Neural progenitor cell (in vitro differentiated cells): Measurements from ENCODE around the gene CCL26. TPM values are rescaled to one million over a fixed set of nuclear protein-coding genes. Genes with fewer than 3 reads are reported as not detected.
A peak's percentile ranks its signal among the peaks of the same experiment; 100 is the strongest.
"Not testable (repeated sequence)": the region's sequence is repeated elsewhere in the genome, so short reads cannot be mapped to it uniquely, and the experiment has no call there.

Experiments
- DNase-seq: peaks from one replicate; pipeline ENCODE4 v3.0.0-alpha.2; 2016; ENCODE audit warnings: low spot score
- H2AFZ ChIP-seq: fragments of 200-600 bp; sonication (generic); replicated peaks from 2 replicates; pipeline ENCODE4 v1.6.1; 2016; ENCODE audit warnings: antibody characterized with exemption
- H3F3A ChIP-seq: fragments of 200-600 bp; sonication (generic); 2 replicates; pipeline ENCODE4 v1.6.1; 2016; ENCODE audit warnings: antibody characterized with exemption, low read depth
- H3K27ac ChIP-seq: fragments of 200-600 bp; sonication (generic); 2 replicates; pipeline ENCODE4 v1.5.1; 2016; ENCODE audit warnings: mild to moderate bottlenecking
- H3K27me3 ChIP-seq: fragments of 200-600 bp; sonication (generic); 2 replicates; pipeline ENCODE4 v1.6.1; 2016; ENCODE audit warnings: mild to moderate bottlenecking, moderate library complexity
- H3K36me3 ChIP-seq: fragments of 200-600 bp; sonication (generic); 2 replicates; pipeline ENCODE4 v1.5.1; 2016
- H3K4me1 ChIP-seq: fragments of 200-600 bp; sonication (generic); 2 replicates; pipeline ENCODE4 v1.6.1; 2016; ENCODE audit warnings: mixed run types
- H3K4me2 ChIP-seq: fragments of 200-600 bp; sonication (generic); 2 replicates; pipeline ENCODE4 v1.6.1; 2016
- H3K4me3 ChIP-seq: fragments of 200-600 bp; sonication (generic); 2 replicates; pipeline ENCODE4 v1.5.1; 2016
- H3K79me2 ChIP-seq: fragments of 200-600 bp; sonication (generic); 2 replicates; pipeline ENCODE4 v1.6.1; 2016; ENCODE audit warnings: low read depth
- H3K9ac ChIP-seq: fragments of 200-600 bp; sonication (generic); 2 replicates; pipeline ENCODE4 v1.6.1; 2016
- H3K9me3 ChIP-seq: fragments of 200-600 bp; sonication (generic); 2 replicates; pipeline ENCODE4 v1.5.1; 2016; ENCODE audit warnings: low read depth
- H4K20me1 ChIP-seq: fragments of 200-600 bp; sonication (generic); 2 replicates; pipeline ENCODE4 v1.6.1; 2016; ENCODE audit warnings: low read depth
- H3K27ac Mint-ChIP-seq: 3 replicates; pipeline ENCODE4 v1.8.0; 2021; ENCODE audit warnings: mixed read lengths
- H3K27me3 Mint-ChIP-seq: 2 replicates; pipeline ENCODE4 v1.8.0; 2022; ENCODE audit warnings: low read depth, mild to moderate bottlenecking, inconsistent platforms, moderate library complexity, mixed read lengths; ENCODE audit not compliant: insufficient read depth
- H3K36me3 Mint-ChIP-seq: 3 replicates; pipeline ENCODE4 v1.8.0; 2021; ENCODE audit warnings: mixed read lengths
- H3K4me1 Mint-ChIP-seq: 3 replicates; pipeline ENCODE4 v1.8.0; 2021; ENCODE audit warnings: mixed read lengths
- H3K4me3 Mint-ChIP-seq: 3 replicates; pipeline ENCODE4 v1.8.0; 2021; ENCODE audit warnings: mild to moderate bottlenecking, moderate library complexity, mixed read lengths
- H3K9me3 Mint-ChIP-seq: 3 replicates; pipeline ENCODE4 v1.8.0; 2020; ENCODE audit warnings: mixed read lengths
- CTCF ChIP-seq: fragments of 200-600 bp; sonication (generic); IDR thresholded peaks from 2 replicates; pipeline ENCODE4 v1.5.1; 2017; ENCODE audit warnings: antibody characterized with exemption, mild to moderate bottlenecking
- EZH2 ChIP-seq: fragments of 200-600 bp; sonication (generic); IDR thresholded peaks from 2 replicates; pipeline ENCODE4 v1.6.1; 2017; ENCODE audit warnings: antibody characterized with exemption, mild to moderate bottlenecking, moderate library complexity
- EZH2phosphoT487 ChIP-seq: fragments of 200-600 bp; sonication (generic); IDR thresholded peaks from 2 replicates; pipeline ENCODE4 v1.6.1; 2017; ENCODE audit warnings: antibody characterized with exemption
- total RNA-seq: library from RNA; depleted of rRNA; stranded (reverse); fragments of >200 nt; gene quantifications from 2 replicates; pipeline ENCODE4 v1.2.3, GENCODE V29; 2015; ENCODE audit warnings: low replicate concordance

Gene CCL26
- total RNA-seq, 1 donor from 2014 or later: not detected

- Mint-ChIP-seq H3K4me3 (no peak overlapping the region), H3K4me1 (peaks cover 4% of the 10 kb centered on the region), H3K36me3 (no peaks in the 10 kb centered on the region), H3K9me3 (no peaks in the 10 kb centered on the region), H3K27ac (peak overlapping the region; percentile 48), H3K27me3 (peaks cover 2% of the 10 kb centered on the region)
- Histone ChIP-seq H3K4me3 (no peak overlapping the region), H2AFZ (no peak overlapping the region), H3K4me1 (no peaks in the 10 kb centered on the region), H3K4me2 (no peak overlapping the region), H3K79me2 (no peaks in the 10 kb centered on the region), H3K9me3 (no peaks in the 10 kb centered on the region), H4K20me1 (no peaks in the 10 kb centered on the region), H3K27ac (no peak overlapping the region), H3K9ac (no peak overlapping the region), H3K36me3 (no peaks in the 10 kb centered on the region), H3K27me3 (no peaks in the 10 kb centered on the region), H3F3A (peaks cover 3% of the 10 kb centered on the region)
- TF ChIP-seq EZH2phosphoT487: no peak
- no peak for TF ChIP-seq CTCF
- no peak for TF ChIP-seq EZH2
- no peak for DNase-seq
Measured at GRCh38 chr7:75727881-75728593, 44.0 kb downstream of the CCL26 start.

GRCh38 chr7:75727351-75727750 is 44.7 kb downstream of the CCL26 start:
- not testable (repeated sequence) for H3K27ac Mint-ChIP-seq, H3K4me3 Mint-ChIP-seq, H3K27me3 ChIP-seq, H3K36me3 ChIP-seq, H3K4me3 ChIP-seq, H3K4me2 ChIP-seq, H3K9ac ChIP-seq, H3F3A ChIP-seq, H3K36me3 Mint-ChIP-seq, H3K4me1 ChIP-seq, H3K79me2 ChIP-seq, H3K27me3 Mint-ChIP-seq, H2AFZ ChIP-seq, H4K20me1 ChIP-seq, DNase-seq, H3K27ac ChIP-seq, H3K9me3 ChIP-seq, H3K4me1 Mint-ChIP-seq, H3K9me3 Mint-ChIP-seq

- no peaks in the 10 kb centered on the region for H3K9me3 ChIP-seq
- Mint-ChIP-seq H3K9me3 (no peaks in the 10 kb centered on the region), H3K36me3 (no peaks in the 10 kb centered on the region), H3K27me3 (peaks cover 2% of the 10 kb centered on the region), H3K4me3 (no peak overlapping the region), H3K4me1 (peaks cover 4% of the 10 kb centered on the region), H3K27ac (no peak overlapping the region)
- no peak overlapping the region for H2AFZ ChIP-seq
- no peaks in the 10 kb centered on the region for H3K4me1 ChIP-seq
- H3K36me3 ChIP-seq: no peaks in the 10 kb centered on the region
- no peaks in the 10 kb centered on the region for H4K20me1 ChIP-seq
- H3K4me3 ChIP-seq: no peak overlapping the region
- H3F3A ChIP-seq: peaks cover 3% of the 10 kb centered on the region
- H3K27me3 ChIP-seq: no peaks in the 10 kb centered on the region
- H3K4me2 ChIP-seq: no peak overlapping the region
- H3K9ac ChIP-seq: no peak overlapping the region
- DNase-seq: no peak
- no peaks in the 10 kb centered on the region for H3K79me2 ChIP-seq
- TF ChIP-seq EZH2phosphoT487 (no peak), EZH2 (no peak), CTCF (no peak)
- H3K27ac ChIP-seq: no peak overlapping the region
Measured at GRCh38 chr7:75725306-75725705, 46.7 kb downstream of the CCL26 start.

- H3K4me3 Mint-ChIP-seq: no peak overlapping the region
- peaks cover 4% of the 10 kb centered on the region for H3K4me1 Mint-ChIP-seq
- TF ChIP-seq CTCF: no peak
- no peak for TF ChIP-seq EZH2phosphoT487
- TF ChIP-seq EZH2: no peak
- no peaks in the 10 kb centered on the region for H3K36me3 ChIP-seq
- H2AFZ ChIP-seq: no peak overlapping the region
- H3K27ac Mint-ChIP-seq: peak overlapping the region; percentile 8
- peaks cover 3% of the 10 kb centered on the region for H3F3A ChIP-seq
- no peaks in the 10 kb centered on the region for H3K79me2 ChIP-seq
- no peaks in the 10 kb centered on the region for H4K20me1 ChIP-seq
- H3K36me3 Mint-ChIP-seq: no peaks in the 10 kb centered on the region
- H3K9me3 ChIP-seq: no peaks in the 10 kb centered on the region
- no peaks in the 10 kb centered on the region for H3K27me3 ChIP-seq
- DNase-seq: no peak
- no peak overlapping the region for H3K4me2 ChIP-seq
- H3K9ac ChIP-seq: no peak overlapping the region
- H3K4me1 ChIP-seq: no peaks in the 10 kb centered on the region
- H3K4me3 ChIP-seq: no peak overlapping the region
- no peaks in the 10 kb centered on the region for H3K9me3 Mint-ChIP-seq
- H3K27me3 Mint-ChIP-seq: peaks cover 3% of the 10 kb centered on the region
- no peak overlapping the region for H3K27ac ChIP-seq
Measured at GRCh38 chr7:75723444-75723843, 48.6 kb downstream of the CCL26 start.
